ENCODE data around the gene FGGY. TPM values are rescaled to one million over a fixed set of nuclear protein-coding genes. Genes with fewer than 3 reads are reported as not detected.

The FGGY gene
- total and polyA plus RNA-seq, 2 donors (not counting 3 experiments of a cell fraction or from before 2014, with no cell fraction given), result 5.6 to 6.4 TPM

- BruUV-seq (replicated peaks), result no TSS peak
- H3K79me2 ChIP-seq (ENCODE audit: control insufficient read depth, insufficient read depth, low read length), result no peaks in the 10 kb centered on the region
- H3K27me3 ChIP-seq (ENCODE audit: control insufficient read depth in 2 of 2, insufficient read depth in 2 of 2, low read length in 2 of 2), result no peaks in the 10 kb centered on the region
- no peaks in the 10 kb centered on the region for H3K9me1 ChIP-seq (replicated peaks; ENCODE audit: control insufficient read depth, extremely low read depth, insufficient read depth, low read length)
- no peaks in the 10 kb centered on the region for H4K20me1 ChIP-seq (replicated peaks; ENCODE audit: control insufficient read depth, extremely low read depth, insufficient read depth, low read length)
- no peaks in the 10 kb centered on the region for H3K9me3 ChIP-seq (replicated peaks; ENCODE audit: control insufficient read depth, insufficient read depth, low read length)
- ChIA-PET POLR2A (no interaction called here), CTCF (interaction anchor here (0.9 kb wide), 1 partner anchor 14 kb away, joined by 3 read pairs; no protein-coding TSS in a partner anchor)
- no peaks in the 10 kb centered on the region for H3K36me3 ChIP-seq (ENCODE audit: control insufficient read depth in 2 of 2, extremely low read depth in 1 of 2, insufficient read depth in 2 of 2, low read length in 2 of 2)
- intact Hi-C loops (cut with micrococcal nuclease), result loop anchor here (10.0 kb wide), 3 partner anchors 247 to 543 kb away; no protein-coding TSS in a partner anchor
- dilution Hi-C loops (cut with MboI; ENCODE audit: extremely low pct_ligation_motif_present, low sequenced_read_pairs), result no loop called here
- no peak for FAIRE-seq
- no peak overlapping the region for H2AFZ ChIP-seq (ENCODE audit: low read depth, low read length)
- TF ChIP-seq MAX (IDR thresholded peaks at IDR 0.05; ENCODE audit: insufficient read depth, insufficient read length) (no peak), GATA2 (IDR thresholded peaks at IDR 0.05; ENCODE audit: insufficient read depth, insufficient read length, low read depth, low read length) (no peak), FOS (IDR thresholded peaks at IDR 0.05; ENCODE audit: borderline replicate concordance, insufficient read depth, low read length) (no peak), MYC (IDR thresholded peaks at IDR 0.05; ENCODE audit: low read depth, low read length) (no peak), CTCF (IDR thresholded peaks at IDR 0.05; ENCODE audit: extremely low read depth in 1 of 2, insufficient read depth in 1 of 2, low read depth in 1 of 2, low read length in 2 of 2) (no peak), EZH2 (IDR thresholded peaks at IDR 0.05; ENCODE audit: borderline replicate concordance, low read depth, low read length, severe bottlenecking) (no peak), POLR2AphosphoS5 (IDR thresholded peaks at IDR 0.05; ENCODE audit: insufficient read depth, low read depth, low read length) (no peak), JUN (IDR thresholded peaks at IDR 0.05; ENCODE audit: borderline replicate concordance, insufficient read depth, insufficient read length, low read depth) (no peak), POLR2A (IDR thresholded peaks at IDR 0.05; ENCODE audit: low read depth, low read length) (no peak)
- no peak overlapping the region for H3K4me2 ChIP-seq (ENCODE audit: insufficient read depth, low read length)
- no peak for DNase-seq (ENCODE audit: low read depth, low spot score)
- H3K27ac ChIP-seq (ENCODE audit: insufficient read depth, low read depth, low read length), result no peak overlapping the region
- H3K4me1 ChIP-seq (ENCODE audit: control insufficient read depth, extremely low read depth, insufficient read depth, low read length), result peaks cover 7% of the 10 kb centered on the region
- H3K9ac ChIP-seq (replicated peaks; ENCODE audit: extremely low read depth, insufficient read depth, low read length), result no peak overlapping the region
- H3K4me3 ChIP-seq (replicated peaks in 1 of 3; ENCODE audit: insufficient read depth in 1 of 3, low read depth in 1 of 3, low read length in 3 of 3), result no peak overlapping the region
Observed at GRCh38 chr1:59427784-59428183, 130.9 kb downstream of the FGGY start.

Measured in endothelial cell of umbilical vein (primary cell).